ENCODE measurements around the gene HNRNPLL.

DNA sequence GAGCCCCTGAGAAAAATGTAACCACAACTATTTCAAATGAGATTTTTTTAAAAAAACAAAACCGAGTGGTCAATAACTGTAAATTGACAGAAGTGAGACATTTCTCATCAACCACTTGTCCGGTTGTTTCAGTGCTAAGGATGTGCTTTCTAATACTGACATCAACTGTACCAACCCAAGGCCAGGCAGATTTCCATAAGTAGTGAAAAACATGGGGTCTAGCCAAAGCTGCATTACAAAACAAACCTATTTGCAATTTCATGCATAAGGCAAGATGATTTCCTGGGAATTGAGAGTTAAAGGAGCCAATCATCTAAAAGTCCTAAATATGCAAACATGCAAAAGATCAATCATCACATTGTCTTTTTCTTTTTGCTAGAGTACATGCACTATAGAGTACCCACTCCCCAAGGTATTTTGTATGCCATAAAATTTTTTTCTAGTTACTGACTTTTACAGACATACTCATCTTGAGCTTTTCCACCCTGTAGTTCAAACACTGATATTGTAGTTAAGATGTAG lies 22.6 kb downstream of the HNRNPLL start:
- TF ChIP-seq YY1 (IDR thresholded peaks at IDR 0.05; ENCODE audit: extremely low read depth, insufficient replicate concordance, low read depth, low read length): no peak
- TF ChIP-seq CTCF (IDR thresholded peaks at IDR 0.05 in 2 of 3, conservative IDR thresholded peaks at IDR 0.05 in 1 of 3; ENCODE audit: borderline replicate concordance in 1 of 3, insufficient read depth in 1 of 3, low read depth in 2 of 3, low read length in 2 of 3): no peak
- TF ChIP-seq CBX3 (IDR thresholded peaks at IDR 0.05; ENCODE audit: low read depth): no peak
- TF ChIP-seq, protein P1, sequence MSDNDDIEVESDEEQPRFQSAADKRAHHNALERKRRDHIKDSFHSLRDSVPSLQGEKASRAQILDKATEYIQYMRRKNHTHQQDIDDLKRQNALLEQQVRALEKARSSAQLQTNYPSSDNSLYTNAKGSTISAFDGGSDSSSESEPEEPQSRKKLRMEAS (IDR thresholded peaks at IDR 0.05): no peak
- no peak for TF ChIP-seq CEBPB (IDR thresholded peaks at IDR 0.05; ENCODE audit: low read depth)
- TF ChIP-seq EZH2phosphoT487 (IDR thresholded peaks at IDR 0.05; ENCODE audit: borderline replicate concordance): no peak
